HepG2 (cell line): ENCODE measurements around the gene SCN9A. TPM values are rescaled to one million over a fixed set of nuclear protein-coding genes. Genes with fewer than 3 reads are reported as not detected.
A peak's percentile ranks its signal among the peaks of the same experiment; 100 is the strongest.

Experiments used
- CENPX ChIP-seq: sonication (generic); formaldehyde crosslinking; IDR thresholded peaks from 2 replicates; pipeline ENCODE4 v1.9.0; 2021; ENCODE audit warnings: mild to moderate bottlenecking, missing genetic modification reagents, moderate library complexity
- JDP2 ChIP-seq: sonication (generic); formaldehyde crosslinking; IDR thresholded peaks from 2 replicates; pipeline ENCODE4 v1.8.1; 2022; ENCODE audit warnings: missing genetic modification reagents, borderline replicate concordance
- MNT ChIP-seq: fragments of 450-650 bp; IDR thresholded peaks from 2 replicates; pipeline ENCODE4 v1.6.1; 2016
- ONECUT2 ChIP-seq: sonication (generic); formaldehyde crosslinking; IDR thresholded peaks from 2 replicates; pipeline ENCODE4 v1.4.0; 2020; ENCODE audit warnings: missing genetic modification reagents
- TCF7L2 ChIP-seq: IDR thresholded peaks from 2 replicates; pipeline ENCODE4 v1.6.1; 2011; ENCODE audit warnings: mild to moderate bottlenecking, low read depth, low read length, moderate library complexity
- TIGD3 ChIP-seq: sonication (generic); formaldehyde crosslinking; IDR thresholded peaks from 2 replicates; pipeline ENCODE4 v1.5.1; 2020; ENCODE audit warnings: mild to moderate bottlenecking, missing genetic modification reagents, borderline replicate concordance
- WIZ ChIP-seq: sonication (generic); formaldehyde crosslinking; IDR thresholded peaks from 2 replicates; pipeline ENCODE4 v1.5.1; 2020; ENCODE audit warnings: mild to moderate bottlenecking, missing genetic modification reagents
- ZBTB38 ChIP-seq: sonication (generic); formaldehyde crosslinking; IDR thresholded peaks from 2 replicates; pipeline ENCODE4 v1.5.1; 2020; ENCODE audit warnings: mild to moderate bottlenecking, missing genetic modification reagents
- ZFP36L2 ChIP-seq: sonication (generic); formaldehyde crosslinking; IDR thresholded peaks from 2 replicates; pipeline ENCODE4 v1.4.0; 2020; ENCODE audit warnings: missing genetic modification reagents
- ZNF224 ChIP-seq: sonication (generic); formaldehyde crosslinking; IDR thresholded peaks from 2 replicates; pipeline ENCODE4 v1.5.0; 2020; ENCODE audit warnings: mild to moderate bottlenecking, missing genetic modification reagents
- ZNF337 ChIP-seq: sonication (generic); formaldehyde crosslinking; IDR thresholded peaks from 2 replicates; pipeline ENCODE4 v1.5.1; 2020; ENCODE audit warnings: missing genetic modification reagents, low read depth, mild to moderate bottlenecking, borderline replicate concordance
- ZNF572 ChIP-seq: sonication (generic); formaldehyde crosslinking; IDR thresholded peaks from 2 replicates; pipeline ENCODE4 v1.5.1; 2020; ENCODE audit warnings: mild to moderate bottlenecking, missing genetic modification reagents
- ZNF672 ChIP-seq: sonication (generic); formaldehyde crosslinking; IDR thresholded peaks from 2 replicates; pipeline ENCODE4 v1.8.1; 2022; ENCODE audit warnings: missing genetic modification reagents
- ZNF850 ChIP-seq: sonication (generic); formaldehyde crosslinking; conservative IDR thresholded peaks from 2 replicates; pipeline ENCODE4 v1.9.0; 2021; ENCODE audit warnings: mild to moderate bottlenecking, missing genetic modification reagents
- ZNF878 ChIP-seq: sonication (generic); formaldehyde crosslinking; IDR thresholded peaks from 2 replicates; pipeline ENCODE4 v1.8.1; 2023; ENCODE audit warnings: mild to moderate bottlenecking, missing genetic modification reagents, moderate library complexity
- polyA plus RNA-seq, 8 experiments: library from polyadenylated mRNA; depleted of rRNA in 3 of 8; stranded (reverse) in 7 of 8; unstranded in 1 of 8; fragments of >200 nt; fragmentation: Illumina TruSeq in 4 of 8; extraction: Trizol in 4 of 8; gene quantifications; 2 replicates each; pipeline versions ENCODE4 v1.2.1 to v1.2.3, GENCODE V29; 2011 to 2016; ENCODE audit warnings: low read depth in 4 of 8, missing spikeins in 1 of 8, mixed read lengths in 1 of 8; ENCODE audit not compliant: insufficient read depth in 1 of 8
- total RNA-seq, 5 experiments: library from RNA; depleted of rRNA; stranded (reverse); fragments of >200 nt; fragmentation: Illumina TruSeq; extraction: Trizol; gene quantifications; 2 replicates each; pipeline ENCODE4 v1.2.3, GENCODE V29; 2016; ENCODE audit warnings: low read depth in 1 of 5
- TF ChIP-seq, protein P1 (sequence below): sonication (generic); formaldehyde crosslinking; IDR thresholded peaks from one replicate; pipeline ENCODE4 v1.5.1; 2020; ENCODE audit warnings: mild to moderate bottlenecking, missing genetic modification reagents; ENCODE audit errors: not compliant biosample characterization
- TF ChIP-seq, protein P2 (sequence below): sonication (generic); formaldehyde crosslinking; IDR thresholded peaks from 2 replicates; pipeline ENCODE4 v1.4.0; 2020; ENCODE audit warnings: missing genetic modification reagents
- TF ChIP-seq, protein P3 (sequence below): IDR thresholded peaks from 2 replicates; pipeline ENCODE4 v1.6.1; 2016; ENCODE audit warnings: low read depth, borderline replicate concordance

SCN9A gene
- total and polyA plus RNA-seq, 2 of the 13 experiments (the other 11 are each of a cell fraction or from before 2014, with no cell fraction given) = 15.3 to 24.3 TPM

DNA sequence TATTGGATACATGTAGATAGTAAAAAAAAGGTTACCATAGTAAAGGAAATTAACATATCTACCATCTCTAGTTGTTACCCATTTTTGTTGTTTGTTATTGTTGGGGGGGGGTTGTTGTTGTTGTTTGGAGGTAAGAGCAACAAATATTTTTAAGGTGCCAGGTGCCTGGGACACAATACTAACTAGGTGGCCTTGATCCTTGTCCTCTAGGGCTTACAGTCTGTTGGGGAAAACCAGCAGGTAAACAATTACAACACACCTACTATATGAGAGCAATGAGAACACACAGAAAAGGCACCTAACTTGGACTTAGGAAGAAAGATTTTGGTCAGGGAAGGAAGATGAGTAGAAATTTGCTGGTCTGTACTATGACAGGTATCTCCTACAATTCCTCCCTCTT, 46.3 kb downstream of the SCN9A start (continued):
- TF ChIP-seq ZNF878 (CRISPR knock-in tag) = peak; percentile 84
- TF ChIP-seq, protein P1, sequence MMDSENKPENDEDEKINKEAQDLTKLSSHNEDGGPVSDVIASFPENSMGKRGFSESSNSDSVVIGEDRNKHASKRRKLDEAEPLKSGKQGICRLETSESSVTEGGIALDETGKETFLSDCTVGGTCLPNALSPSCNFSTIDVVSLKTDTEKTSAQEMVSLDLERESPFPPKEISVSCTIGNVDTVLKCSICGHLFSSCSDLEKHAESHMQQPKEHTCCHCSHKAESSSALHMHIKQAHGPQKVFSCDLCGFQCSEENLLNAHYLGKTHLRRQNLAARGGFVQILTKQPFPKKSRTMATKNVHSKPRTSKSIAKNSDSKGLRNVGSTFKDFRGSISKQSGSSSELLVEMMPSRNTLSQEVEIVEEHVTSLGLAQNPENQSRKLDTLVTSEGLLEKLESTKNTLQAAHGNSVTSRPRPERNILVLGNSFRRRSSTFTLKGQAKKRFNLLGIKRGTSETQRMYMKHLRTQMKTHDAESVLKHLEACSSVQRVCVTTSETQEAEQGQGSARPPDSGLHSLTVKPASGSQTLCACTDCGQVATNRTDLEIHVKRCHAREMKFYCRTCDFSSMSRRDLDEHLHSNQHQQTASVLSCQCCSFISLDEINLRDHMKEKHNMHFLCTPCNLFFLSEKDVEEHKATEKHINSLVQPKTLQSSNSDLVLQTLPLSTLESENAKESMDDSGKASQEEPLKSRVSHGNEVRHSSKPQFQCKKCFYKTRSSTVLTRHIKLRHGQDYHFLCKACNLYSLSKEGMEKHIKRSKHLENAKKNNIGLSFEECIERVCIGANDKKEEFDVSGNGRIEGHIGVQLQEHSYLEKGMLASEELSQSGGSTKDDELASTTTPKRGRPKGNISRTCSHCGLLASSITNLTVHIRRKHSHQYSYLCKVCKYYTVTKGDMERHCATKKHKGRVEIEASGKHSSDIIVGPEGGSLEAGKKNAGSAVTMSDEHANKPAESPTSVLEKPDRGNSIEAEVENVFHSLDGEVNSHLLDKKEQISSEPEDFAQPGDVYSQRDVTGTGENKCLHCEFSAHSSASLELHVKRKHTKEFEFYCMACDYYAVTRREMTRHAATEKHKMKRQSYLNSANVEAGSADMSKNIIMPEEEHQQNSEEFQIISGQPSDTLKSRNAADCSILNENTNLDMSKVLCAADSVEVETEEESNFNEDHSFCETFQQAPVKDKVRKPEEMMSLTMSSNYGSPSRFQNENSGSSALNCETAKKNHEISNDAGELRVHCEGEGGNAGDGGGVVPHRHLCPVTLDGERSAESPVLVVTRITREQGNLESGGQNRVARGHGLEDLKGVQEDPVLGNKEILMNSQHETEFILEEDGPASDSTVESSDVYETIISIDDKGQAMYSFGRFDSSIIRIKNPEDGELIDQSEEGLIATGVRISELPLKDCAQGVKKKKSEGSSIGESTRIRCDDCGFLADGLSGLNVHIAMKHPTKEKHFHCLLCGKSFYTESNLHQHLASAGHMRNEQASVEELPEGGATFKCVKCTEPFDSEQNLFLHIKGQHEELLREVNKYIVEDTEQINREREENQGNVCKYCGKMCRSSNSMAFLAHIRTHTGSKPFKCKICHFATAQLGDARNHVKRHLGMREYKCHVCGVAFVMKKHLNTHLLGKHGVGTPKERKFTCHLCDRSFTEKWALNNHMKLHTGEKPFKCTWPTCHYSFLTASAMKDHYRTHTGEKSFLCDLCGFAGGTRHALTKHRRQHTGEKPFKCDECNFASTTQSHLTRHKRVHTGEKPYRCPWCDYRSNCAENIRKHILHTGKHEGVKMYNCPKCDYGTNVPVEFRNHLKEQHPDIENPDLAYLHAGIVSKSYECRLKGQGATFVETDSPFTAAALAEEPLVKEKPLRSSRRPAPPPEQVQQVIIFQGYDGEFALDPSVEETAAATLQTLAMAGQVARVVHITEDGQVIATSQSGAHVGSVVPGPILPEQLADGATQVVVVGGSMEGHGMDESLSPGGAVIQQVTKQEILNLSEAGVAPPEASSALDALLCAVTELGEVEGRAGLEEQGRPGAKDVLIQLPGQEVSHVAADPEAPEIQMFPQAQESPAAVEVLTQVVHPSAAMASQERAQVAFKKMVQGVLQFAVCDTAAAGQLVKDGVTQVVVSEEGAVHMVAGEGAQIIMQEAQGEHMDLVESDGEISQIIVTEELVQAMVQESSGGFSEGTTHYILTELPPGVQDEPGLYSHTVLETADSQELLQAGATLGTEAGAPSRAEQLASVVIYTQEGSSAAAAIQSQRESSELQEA = no peak
- no peak for TF ChIP-seq ZNF337 (CRISPR knock-in tag)
- TF ChIP-seq CENPX (CRISPR knock-in tag) = no peak
- no peak for TF ChIP-seq TIGD3 (CRISPR knock-in tag)
- no peak for TF ChIP-seq MNT
- TF ChIP-seq ZFP36L2 (CRISPR knock-in tag) = no peak
- TF ChIP-seq ONECUT2 (CRISPR knock-in tag) = no peak
- TF ChIP-seq, protein P2, sequence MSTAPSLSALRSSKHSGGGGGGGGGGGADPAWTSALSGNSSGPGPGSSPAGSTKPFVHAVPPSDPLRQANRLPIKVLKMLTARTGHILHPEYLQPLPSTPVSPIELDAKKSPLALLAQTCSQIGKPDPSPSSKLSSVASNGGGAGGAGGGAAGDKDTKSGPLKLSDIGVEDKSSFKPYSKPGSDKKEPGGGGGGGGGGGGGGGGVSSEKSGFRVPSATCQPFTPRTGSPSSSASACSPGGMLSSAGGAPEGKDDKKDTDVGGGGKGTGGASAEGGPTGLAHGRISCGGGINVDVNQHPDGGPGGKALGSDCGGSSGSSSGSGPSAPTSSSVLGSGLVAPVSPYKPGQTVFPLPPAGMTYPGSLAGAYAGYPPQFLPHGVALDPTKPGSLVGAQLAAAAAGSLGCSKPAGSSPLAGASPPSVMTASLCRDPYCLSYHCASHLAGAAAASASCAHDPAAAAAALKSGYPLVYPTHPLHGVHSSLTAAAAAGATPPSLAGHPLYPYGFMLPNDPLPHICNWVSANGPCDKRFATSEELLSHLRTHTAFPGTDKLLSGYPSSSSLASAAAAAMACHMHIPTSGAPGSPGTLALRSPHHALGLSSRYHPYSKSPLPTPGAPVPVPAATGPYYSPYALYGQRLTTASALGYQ = no peak
- TF ChIP-seq WIZ (CRISPR knock-in tag) = no peak
- no peak for TF ChIP-seq ZNF224 (CRISPR knock-in tag)
- TF ChIP-seq TCF7L2 = no peak
- TF ChIP-seq, protein P3, sequence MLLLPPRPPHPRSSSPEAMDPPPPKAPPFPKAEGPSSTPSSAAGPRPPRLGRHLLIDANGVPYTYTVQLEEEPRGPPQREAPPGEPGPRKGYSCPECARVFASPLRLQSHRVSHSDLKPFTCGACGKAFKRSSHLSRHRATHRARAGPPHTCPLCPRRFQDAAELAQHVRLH (CRISPR knock-in tag) = 0 out of 2 replicates have a peak, but pooled peaks have one; percentile 56
- no peak for TF ChIP-seq ZNF572
- TF ChIP-seq ZBTB38 (CRISPR knock-in tag) = no peak
- TF ChIP-seq ZNF672 (CRISPR knock-in tag) = no peak
- no peak for TF ChIP-seq JDP2 (CRISPR knock-in tag)
- TF ChIP-seq ZNF850 (CRISPR knock-in tag) = no peak
